Small intestine (tissue), 7 donors: Measurements from ENCODE around the gene CMIP. TPM values are rescaled to one million over a fixed set of nuclear protein-coding genes. Genes with fewer than 3 reads are reported as not detected.

Experiments
- DNase-seq, 2 donors: peaks; one replicate each; pipeline versions ENCODE4 v3.0.0 to v3.0.0-alpha.2; 2013
- FAIRE-seq: peaks from 2 replicates; lab custom pipeline; 2012; peaks lifted over from hg19 to GRCh38; lab: Jason Lieb, UNC
- H3K27ac ChIP-seq, 3 donors: one replicate each; pipeline ENCODE4 v1.5.1; 2013; ENCODE audit warnings: low read length in 2 of 3, mild to moderate bottlenecking in 2 of 3, control low read depth in 1 of 3, inconsistent platforms in 1 of 3, low read depth in 1 of 3, moderate library complexity in 1 of 3
- H3K27me3 ChIP-seq, 3 donors: one replicate each; pipeline ENCODE4 v1.6.1; 2013; ENCODE audit warnings: low read length in 3 of 3, inconsistent platforms in 1 of 3; ENCODE audit not compliant: control insufficient read depth in 3 of 3, insufficient read depth in 3 of 3
- H3K36me3 ChIP-seq, 3 donors: one replicate each; pipeline ENCODE4 v1.6.1; 2013; ENCODE audit warnings: low read length in 3 of 3, inconsistent platforms in 1 of 3, low read depth in 1 of 3, mild to moderate bottlenecking in 1 of 3, moderate library complexity in 1 of 3; ENCODE audit not compliant: control insufficient read depth in 3 of 3, insufficient read depth in 2 of 3
- H3K4me1 ChIP-seq, 3 donors: one replicate each; pipeline ENCODE4 v1.6.1; 2013; ENCODE audit warnings: low read length in 2 of 3, inconsistent platforms in 1 of 3, low read depth in 1 of 3, mild to moderate bottlenecking in 1 of 3, moderate library complexity in 1 of 3; ENCODE audit not compliant: control insufficient read depth in 3 of 3, insufficient read depth in 2 of 3
- H3K4me3 ChIP-seq, 3 donors: one replicate each; pipeline ENCODE4 v1.5.1; 2013; ENCODE audit warnings: low read length in 3 of 3, control low read depth in 1 of 3, inconsistent platforms in 1 of 3, low read depth in 1 of 3, mild to moderate bottlenecking in 1 of 3, moderate library complexity in 1 of 3
- H3K9me3 ChIP-seq, 2 donors: one replicate each; pipeline ENCODE4 v1.6.1; 2013; ENCODE audit warnings: low read depth in 1 of 2, low read length in 1 of 2; ENCODE audit not compliant: control insufficient read depth in 2 of 2, insufficient read depth in 1 of 2
- WGBS, 3 donors: extraction: QIAGEN DNeasy Blood & Tissue Kit; methylation state at CpG; one replicate each; pipeline ENCODE4 v1.1.7; 2013; 5-methylcytosine and 5-hydroxymethylcytosine counted together
- polyA plus RNA-seq, 4 donors: library from polyadenylated mRNA; stranded (reverse) in 3 of 4; unstranded in 1 of 4; fragments of 200-250 nt in 3 of 4; fragments of 120-200 nt in 1 of 4; gene quantifications; one replicate each; pipeline versions ENCODE4 v1.2.1 to v1.2.3, GENCODE V29; 2013
- donor health status: healthy with polysubstance abuse.
- donor health status: control.
- donor health status: control.
- donor health status: Bipolar disorder and iron deficiency.
- donor health status: healthy.

The CMIP gene
- polyA plus RNA-seq, 4 donors = 43.8 to 74.7 (median 55.7) TPM

DNA sequence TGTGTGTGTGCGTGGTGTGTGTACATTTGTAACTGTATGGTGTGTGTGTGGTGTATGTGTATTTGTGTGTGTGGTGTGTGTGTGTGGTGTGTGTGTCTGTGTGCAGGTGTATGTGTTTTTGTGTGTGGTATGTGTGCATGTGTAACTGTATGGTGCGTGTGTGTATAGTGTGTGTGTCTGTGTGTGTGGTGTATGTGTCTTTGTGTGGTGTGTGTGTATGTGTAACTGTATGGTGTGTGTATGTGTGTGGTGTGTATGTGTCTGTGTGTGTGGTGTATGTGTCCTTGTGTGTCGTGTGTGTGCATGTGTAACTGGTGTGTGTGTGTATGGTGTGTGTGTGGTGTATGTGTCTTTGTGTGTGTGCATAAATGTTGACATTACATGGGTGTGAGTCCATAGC lies 170.8 kb downstream of the CMIP start:
- no peak overlapping the region for H3K4me3 ChIP-seq
- H3K36me3 ChIP-seq = peaks cover 0 to 82% (median 5%) of the 10 kb centered on the region in 3 donors
- H3K9me3 ChIP-seq = peaks cover 0 to 11% of the 10 kb centered on the region in 2 donors
- no peaks in the 10 kb centered on the region for H3K27me3 ChIP-seq
- H3K27ac ChIP-seq = no peak overlapping the region
- WGBS, 3 donors = 95 to 100% (median 100%) methylated on average over 3 of the region's 3 CpGs
- no peak for DNase-seq
- no peak for FAIRE-seq
- peaks cover 0 to 8% (median 0%) of the 10 kb centered on the region in 3 donors for H3K4me1 ChIP-seq

DNA sequence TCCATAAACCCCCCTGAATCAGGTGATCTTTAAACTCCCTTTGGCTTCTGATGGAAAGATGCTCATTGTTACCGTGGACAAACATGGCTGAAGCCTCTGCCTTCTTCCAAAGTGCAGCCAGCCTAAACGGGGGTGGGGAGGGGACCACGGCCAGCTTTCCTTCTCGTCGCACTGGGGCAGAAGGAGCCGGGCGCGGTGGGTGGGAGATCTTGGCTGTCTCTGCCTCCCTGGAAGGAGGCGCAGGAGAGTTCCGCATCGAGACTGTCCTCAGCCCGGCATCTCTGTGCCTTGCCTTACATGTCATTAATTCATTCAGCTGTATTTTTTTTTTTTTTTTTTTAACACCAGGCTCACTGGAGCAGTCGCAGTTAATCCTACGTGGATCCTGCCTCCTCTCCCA lies 171.2 kb downstream of the CMIP start:
- no peak for FAIRE-seq
- no peak for DNase-seq
- H3K9me3 ChIP-seq = peaks cover 0 to 11% of the 10 kb centered on the region in 2 donors
- H3K36me3 ChIP-seq = peaks cover 0 to 82% (median 5%) of the 10 kb centered on the region in 3 donors
- H3K4me3 ChIP-seq = no peak overlapping the region
- H3K4me1 ChIP-seq = peaks cover 0 to 8% (median 0%) of the 10 kb centered on the region in 3 donors
- WGBS, 3 donors = 89 to 90% (median 90%) methylated on average over 14 of the region's 14 CpGs
- no peaks in the 10 kb centered on the region for H3K27me3 ChIP-seq
- peak overlapping the region in 2 of 3 donors; percentile 36 to 91 for H3K27ac ChIP-seq

DNA sequence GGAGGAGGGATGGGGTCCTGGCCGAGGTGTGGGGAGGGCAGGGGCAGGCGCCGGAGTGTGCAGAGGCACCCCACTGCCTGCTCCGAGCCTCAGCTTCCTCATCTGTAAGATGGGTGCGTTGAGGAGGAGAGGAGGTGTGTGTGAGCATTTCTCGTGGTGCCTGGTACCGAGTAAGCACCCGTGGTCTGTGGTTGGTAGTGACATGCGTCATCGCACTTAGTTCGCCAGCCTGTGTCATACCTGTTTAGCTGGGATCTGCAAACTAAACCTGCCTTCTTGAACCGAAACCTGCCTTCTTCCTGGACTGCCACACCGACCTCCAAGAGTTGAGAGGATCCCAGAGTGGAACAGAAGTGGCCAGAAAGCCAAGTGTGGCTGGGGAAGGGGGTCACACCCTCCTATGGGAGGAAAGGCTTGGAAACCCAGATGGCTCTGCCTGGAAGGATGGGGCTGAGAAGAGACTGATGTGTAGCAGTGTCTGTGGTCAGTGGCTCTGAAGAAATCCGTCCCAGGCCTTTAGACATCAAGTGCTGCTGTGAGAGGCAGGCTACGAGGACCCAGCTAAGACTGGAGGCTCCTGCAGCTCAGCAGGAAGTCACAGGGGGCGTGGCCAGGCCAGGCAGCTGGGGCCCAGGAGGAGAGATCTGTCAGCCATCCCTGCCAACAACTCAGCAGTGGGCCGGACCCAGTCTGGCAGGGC lies 171.9 kb downstream of the CMIP start:
- Histone ChIP-seq H3K27ac (peak overlapping the region in 2 of 3 donors; percentile 53 to 91), H3K4me1 (peaks cover 0 to 8% (median 0%) of the 10 kb centered on the region in 3 donors), H3K27me3 (no peaks in the 10 kb centered on the region), H3K9me3 (peaks cover 0 to 11% of the 10 kb centered on the region in 2 donors), H3K36me3 (peaks cover 0 to 82% (median 6%) of the 10 kb centered on the region in 3 donors), H3K4me3 (no peak overlapping the region)
- no peak for FAIRE-seq
- WGBS, 3 donors = 59 to 76% (median 63%) methylated on average over 17 of the region's 17 CpGs
- DNase-seq = peak; percentile 44 to 47

DNA sequence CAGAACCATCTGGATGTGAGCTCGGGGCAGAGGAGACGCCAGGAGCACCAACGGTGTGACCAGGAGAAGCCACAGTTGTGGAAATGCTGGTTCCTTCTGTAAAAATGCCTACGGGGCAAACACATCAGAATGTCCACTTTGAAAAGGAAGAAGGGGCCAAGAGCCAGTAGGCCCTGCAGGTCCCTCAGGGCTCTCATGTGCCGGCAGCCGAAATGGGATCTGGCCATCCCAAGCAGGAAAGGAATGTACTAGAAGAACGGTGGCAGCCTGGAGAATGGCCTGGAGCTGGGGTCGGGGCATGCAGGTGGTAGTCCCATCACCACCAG lies 172.4 kb downstream of the CMIP start:
- WGBS, 3 donors = 60 to 86% (median 64%) methylated on average over 8 of the region's 8 CpGs
- no peak overlapping the region for H3K4me3 ChIP-seq
- FAIRE-seq (no peak), DNase-seq (no peak)
- peak overlapping the region in 1 of 3 donors; percentile 91 for H3K27ac ChIP-seq
- H3K9me3 ChIP-seq = peaks cover 0 to 11% of the 10 kb centered on the region in 2 donors
- peaks cover 0 to 82% (median 8%) of the 10 kb centered on the region in 3 donors for H3K36me3 ChIP-seq
- peaks cover 0 to 8% (median 0%) of the 10 kb centered on the region in 3 donors for H3K4me1 ChIP-seq
- H3K27me3 ChIP-seq = no peaks in the 10 kb centered on the region

DNA sequence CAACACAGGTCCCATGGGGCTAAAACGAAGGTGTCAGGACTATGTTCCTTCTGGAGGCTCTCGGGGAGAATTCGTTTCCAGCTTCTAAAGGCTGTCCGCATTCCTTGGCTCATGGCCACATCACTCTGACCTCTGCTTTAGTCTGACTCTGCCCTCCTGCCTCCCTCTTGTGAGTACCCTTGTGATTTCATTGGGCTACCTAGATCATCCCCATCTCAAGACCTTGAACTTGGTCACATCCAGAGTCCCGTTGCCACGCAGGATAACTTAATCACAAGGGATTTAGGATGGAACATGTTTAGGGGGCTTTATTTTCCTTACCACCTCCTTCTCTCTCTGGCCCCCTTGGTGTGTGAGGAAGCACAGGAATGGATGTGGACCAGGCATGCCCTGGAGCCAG lies 173.6 kb downstream of the CMIP start:
- no peak overlapping the region for H3K4me3 ChIP-seq
- FAIRE-seq (no peak), DNase-seq (no peak)
- no peak overlapping the region for H3K27ac ChIP-seq
- H3K4me1 ChIP-seq = peaks cover 0 to 8% (median 0%) of the 10 kb centered on the region in 3 donors
- no peaks in the 10 kb centered on the region for H3K27me3 ChIP-seq
- H3K36me3 ChIP-seq = peaks cover 0 to 74% (median 8%) of the 10 kb centered on the region in 3 donors
- WGBS, 3 donors = 77 to 78% (median 78%) methylated on average over 6 of the region's 6 CpGs
- peaks cover 0 to 11% of the 10 kb centered on the region in 2 donors for H3K9me3 ChIP-seq

DNA sequence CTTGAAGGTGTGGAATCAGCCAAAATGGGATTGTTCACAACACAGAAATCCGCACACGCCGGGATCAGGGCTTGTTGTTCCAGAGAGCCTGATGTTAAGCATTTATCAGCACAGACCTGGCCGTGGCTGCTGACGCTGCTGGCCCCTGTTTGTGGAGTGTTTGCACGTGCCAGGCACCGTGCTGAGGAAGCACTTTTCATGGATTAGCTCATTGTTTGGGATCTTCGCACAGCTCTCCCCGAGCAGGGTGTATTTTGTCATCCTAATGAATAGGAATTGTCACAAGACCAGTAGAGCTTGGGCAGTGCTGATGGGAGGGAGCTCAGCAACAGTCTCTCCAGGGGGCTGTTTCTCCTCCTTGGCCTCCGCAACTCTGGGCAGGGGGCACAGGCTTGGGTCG lies 174.1 kb downstream of the CMIP start:
- Histone ChIP-seq H3K27ac (no peak overlapping the region), H3K4me1 (peaks cover 0 to 8% (median 0%) of the 10 kb centered on the region in 3 donors), H3K27me3 (no peaks in the 10 kb centered on the region), H3K9me3 (peaks cover 0 to 11% of the 10 kb centered on the region in 2 donors), H3K36me3 (peaks cover 0 to 74% (median 8%) of the 10 kb centered on the region in 3 donors), H3K4me3 (no peak overlapping the region)
- FAIRE-seq = no peak
- WGBS, 3 donors = 70 to 89% (median 77%) methylated on average over 11 of the region's 11 CpGs
- no peak for DNase-seq

DNA sequence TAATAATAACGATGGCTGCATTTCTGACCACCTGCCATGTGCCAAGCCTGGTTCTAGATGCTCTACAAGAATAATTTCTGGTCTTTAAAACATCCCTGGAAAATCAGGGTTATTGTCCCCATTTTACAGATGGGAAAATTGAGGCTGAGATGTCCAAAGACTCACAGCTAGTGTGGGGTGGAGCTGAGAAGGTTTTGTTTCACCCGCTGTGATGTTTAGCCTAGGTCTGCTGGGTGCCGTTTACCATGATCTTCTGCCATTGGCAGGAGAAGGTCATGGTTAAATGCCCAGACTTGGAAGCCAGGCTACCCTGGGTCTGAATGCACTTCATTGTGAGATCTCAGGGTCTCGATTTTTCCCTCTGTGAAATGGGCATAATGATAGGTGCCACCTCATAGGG lies 175.4 kb downstream of the CMIP start:
- peaks cover 0 to 69% (median 8%) of the 10 kb centered on the region in 3 donors for H3K36me3 ChIP-seq
- DNase-seq (no peak), FAIRE-seq (no peak)
- WGBS, 3 donors = 91 to 92% (median 92%) methylated on average over 4 of the region's 4 CpGs
- no peaks in the 10 kb centered on the region for H3K27me3 ChIP-seq
- peaks cover 0 to 11% of the 10 kb centered on the region in 2 donors for H3K9me3 ChIP-seq
- H3K27ac ChIP-seq = no peak overlapping the region
- no peak overlapping the region for H3K4me3 ChIP-seq
- peaks cover 0 to 10% (median 3%) of the 10 kb centered on the region in 3 donors for H3K4me1 ChIP-seq

DNA sequence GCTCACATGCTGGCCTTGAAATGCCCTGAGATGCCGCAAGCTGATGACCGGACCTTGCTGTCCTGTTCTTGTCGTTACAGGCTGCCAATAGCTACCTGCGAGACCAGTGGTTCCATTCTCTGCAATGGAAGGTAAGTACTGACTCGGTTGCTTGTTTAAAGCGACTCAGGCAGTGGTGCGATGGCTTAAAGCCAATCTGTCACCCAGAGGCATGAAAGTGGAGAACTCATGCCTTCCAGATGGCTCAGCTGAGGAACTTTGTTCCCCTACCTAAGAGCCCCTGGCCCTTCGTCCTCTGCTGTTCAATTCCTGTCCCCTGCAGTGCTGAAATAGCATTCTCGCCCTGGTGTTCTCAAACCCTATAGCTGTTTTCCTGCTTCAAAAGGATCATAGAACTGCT lies 176.2 kb downstream of the CMIP start:
- no peak overlapping the region for H3K4me3 ChIP-seq
- 83 to 92% (median 91%) methylated on average over 9 of the region's 9 CpGs for WGBS, 3 donors
- DNase-seq (no peak), FAIRE-seq (no peak)
- peaks cover 0 to 76% (median 8%) of the 10 kb centered on the region in 3 donors for H3K36me3 ChIP-seq
- no peaks in the 10 kb centered on the region for H3K27me3 ChIP-seq
- H3K27ac ChIP-seq = no peak overlapping the region
- H3K9me3 ChIP-seq = peaks cover 0 to 11% of the 10 kb centered on the region in 2 donors
- peaks cover 0 to 13% (median 3%) of the 10 kb centered on the region in 3 donors for H3K4me1 ChIP-seq
